Tibial artery (tissue), 4 donors: ENCODE results near the gene MYMK.

Experiments
- DNase-seq, 2 donors: peaks; one replicate each; pipeline ENCODE4 v3.0.0-alpha.2; 2019
- H3K27ac ChIP-seq, 2 donors: fragments of 200-600 bp; sonication (generic) in 1 of 2; 1 replicate in 1 of 2; 2 replicates in 1 of 2; pipeline ENCODE4 v1.5.1; 2018 to 2019; ENCODE audit warnings: mild to moderate bottlenecking in 1 of 2
- H3K27me3 ChIP-seq, 2 donors: fragments of 200-600 bp; sonication (generic) in 1 of 2; one replicate each; pipeline versions ENCODE4 v1.5.1 to v1.6.0; 2016 to 2019
- H3K36me3 ChIP-seq, 3 donors: fragments of 200-600 bp; sonication (generic) in 2 of 3; one replicate each; pipeline ENCODE4 v1.5.1; 2016 to 2019; ENCODE audit warnings: mild to moderate bottlenecking in 2 of 3
- H3K4me1 ChIP-seq, 4 donors: fragments of 200-600 bp; sonication (generic) in 2 of 4; 1 replicate in 3 of 4; 2 replicates in 1 of 4; pipeline ENCODE4 v1.5.1; 2016 to 2019
- H3K4me3 ChIP-seq, 2 donors: fragments of 200-600 bp; sonication (generic) in 1 of 2; 1 replicate in 1 of 2; 2 replicates in 1 of 2; pipeline ENCODE4 v1.5.1; 2018 to 2019; ENCODE audit warnings: mild to moderate bottlenecking in 2 of 2
- H3K9me3 ChIP-seq, 3 donors: fragments of 200-600 bp; sonication (generic) in 1 of 3; one replicate each; pipeline ENCODE4 v1.5.1; 2016 to 2019
- intact Hi-C: fragments of 100-400 bp; cut with DNase I; formaldehyde crosslinking; loops from one replicate; pipeline ENCODE4 v1.15.0; 2023; ENCODE audit warnings: low total_unique reads
- TF ChIP-seq, protein P1 (sequence below), 2 experiments: fragments of 200-600 bp in 1 of 2; fragments of 450-650 bp in 1 of 2; IDR thresholded peaks; one replicate each; pipeline ENCODE4 v1.5.1; 2017 to 2019; ENCODE audit warnings: antibody characterized with exemption in 2 of 2, mild to moderate bottlenecking in 1 of 2, moderate library complexity in 1 of 2

Gene MYMK

DNA sequence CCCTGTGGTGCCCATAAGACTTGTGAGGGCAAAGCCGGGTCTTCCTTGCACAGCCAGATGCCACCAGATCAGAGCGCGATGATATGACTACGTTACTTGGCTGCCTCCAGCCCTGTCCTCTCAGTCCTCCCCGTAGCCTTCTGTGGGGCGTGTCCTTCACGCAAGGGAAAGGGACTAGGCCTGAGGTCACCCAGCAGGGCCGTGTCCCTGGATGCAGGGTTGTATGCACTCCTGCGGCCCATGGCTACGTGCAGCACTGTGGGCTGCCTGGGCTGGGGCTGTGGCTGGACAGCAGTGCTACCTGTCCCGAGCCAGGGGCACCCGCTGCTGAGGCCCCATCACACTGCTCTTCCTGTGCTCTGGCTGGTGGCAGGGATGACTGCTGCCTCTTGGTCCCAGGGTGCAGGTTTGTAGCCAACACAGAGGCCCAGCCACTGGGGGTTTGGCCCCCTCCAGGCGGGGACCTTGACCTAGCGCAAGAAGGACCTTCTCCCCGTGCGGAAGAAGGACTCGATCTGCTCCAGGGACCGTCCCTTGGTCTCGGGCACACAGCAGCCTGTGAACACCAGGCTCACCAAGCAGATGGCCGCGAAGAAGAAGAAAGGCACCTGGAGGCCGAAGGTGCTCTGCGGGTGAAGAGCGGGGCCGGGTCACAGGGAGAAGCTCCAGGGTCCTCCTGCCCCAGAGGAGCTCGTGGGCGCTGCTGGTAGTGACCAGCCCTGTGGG lies 53.0 kb downstream of the MYMK start:
- H3K27me3 ChIP-seq, result no peaks in the 10 kb centered on the region
- H3K9me3 ChIP-seq, result no peaks in the 10 kb centered on the region
- no peak overlapping the region for H3K27ac ChIP-seq
- H3K4me3 ChIP-seq, result no peak overlapping the region
- TF ChIP-seq, protein P1, sequence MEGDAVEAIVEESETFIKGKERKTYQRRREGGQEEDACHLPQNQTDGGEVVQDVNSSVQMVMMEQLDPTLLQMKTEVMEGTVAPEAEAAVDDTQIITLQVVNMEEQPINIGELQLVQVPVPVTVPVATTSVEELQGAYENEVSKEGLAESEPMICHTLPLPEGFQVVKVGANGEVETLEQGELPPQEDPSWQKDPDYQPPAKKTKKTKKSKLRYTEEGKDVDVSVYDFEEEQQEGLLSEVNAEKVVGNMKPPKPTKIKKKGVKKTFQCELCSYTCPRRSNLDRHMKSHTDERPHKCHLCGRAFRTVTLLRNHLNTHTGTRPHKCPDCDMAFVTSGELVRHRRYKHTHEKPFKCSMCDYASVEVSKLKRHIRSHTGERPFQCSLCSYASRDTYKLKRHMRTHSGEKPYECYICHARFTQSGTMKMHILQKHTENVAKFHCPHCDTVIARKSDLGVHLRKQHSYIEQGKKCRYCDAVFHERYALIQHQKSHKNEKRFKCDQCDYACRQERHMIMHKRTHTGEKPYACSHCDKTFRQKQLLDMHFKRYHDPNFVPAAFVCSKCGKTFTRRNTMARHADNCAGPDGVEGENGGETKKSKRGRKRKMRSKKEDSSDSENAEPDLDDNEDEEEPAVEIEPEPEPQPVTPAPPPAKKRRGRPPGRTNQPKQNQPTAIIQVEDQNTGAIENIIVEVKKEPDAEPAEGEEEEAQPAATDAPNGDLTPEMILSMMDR (IDR thresholded peaks at IDR 0.05), result no peak
- peaks cover 0 to 32% (median 12%) of the 10 kb centered on the region in 3 donors for H3K36me3 ChIP-seq
- intact Hi-C loops, result no loop called here
- no peaks in the 10 kb centered on the region for H3K4me1 ChIP-seq
- DNase-seq, result no peak

DNA sequence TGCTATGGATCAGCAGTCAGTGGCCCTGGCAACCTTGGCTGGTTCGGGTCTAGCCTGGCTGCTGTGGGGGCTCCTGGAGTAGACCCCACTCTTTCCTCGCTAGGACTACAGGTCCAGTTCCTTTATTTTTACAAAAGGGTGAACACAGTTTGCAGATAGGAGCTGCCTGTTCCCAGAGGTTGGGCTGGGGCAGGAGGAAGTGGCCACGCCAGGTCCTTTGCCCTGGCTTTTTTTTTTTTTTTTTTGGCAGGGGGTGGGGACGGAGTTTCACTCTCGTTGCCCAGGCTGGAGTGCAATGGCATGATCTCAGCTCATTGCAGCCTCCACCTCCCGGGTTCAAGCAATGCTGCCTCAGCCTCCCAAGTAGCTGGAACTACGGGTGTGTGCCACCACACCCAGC lies 53.8 kb downstream of the MYMK start:
- H3K36me3 ChIP-seq, result peaks cover 0 to 35% (median 12%) of the 10 kb centered on the region in 3 donors
- TF ChIP-seq, protein P1 (IDR thresholded peaks at IDR 0.05), result no peak

DNA sequence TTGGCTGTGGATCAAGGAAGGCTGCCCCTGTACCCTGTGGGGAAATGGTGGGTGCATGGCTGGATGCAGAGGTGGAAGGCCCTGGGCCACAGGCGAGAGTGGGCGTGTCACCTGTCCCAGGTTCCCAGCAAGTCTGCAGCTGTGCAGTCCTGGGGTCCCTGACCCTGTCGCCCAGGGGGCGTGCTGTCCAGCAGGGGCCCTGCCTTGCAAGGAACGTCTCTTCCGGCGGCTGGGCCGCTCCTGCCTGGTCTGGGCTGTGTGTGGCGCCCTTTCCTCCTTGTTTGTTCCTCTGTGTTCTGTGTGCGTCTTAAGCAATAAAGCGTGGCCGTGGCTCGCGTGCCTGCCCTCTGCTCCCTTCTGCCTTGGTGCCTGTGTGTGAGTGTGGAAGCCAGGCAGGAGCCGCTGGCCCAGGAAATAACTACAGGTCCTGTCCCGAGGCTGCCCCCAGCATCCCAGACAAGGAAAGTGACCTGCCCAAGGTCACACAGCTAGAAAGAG lies 54.3 kb downstream of the MYMK start:
- Histone ChIP-seq H3K4me3 (no peak overlapping the region), H3K9me3 (no peaks in the 10 kb centered on the region), H3K36me3 (peaks cover 0 to 41% (median 14%) of the 10 kb centered on the region in 3 donors), H3K27me3 (no peaks in the 10 kb centered on the region), H3K4me1 (no peaks in the 10 kb centered on the region), H3K27ac (no peak overlapping the region)
- DNase-seq, result no peak
- intact Hi-C loops, result no loop called here
- TF ChIP-seq, protein P1 (IDR thresholded peaks at IDR 0.05), result no peak

More for the DNA sequence above, 53.8 kb downstream of the MYMK start:
- DNase-seq, result no peak
- H3K9me3 ChIP-seq, result no peaks in the 10 kb centered on the region
- no peaks in the 10 kb centered on the region for H3K4me1 ChIP-seq
- H3K27ac ChIP-seq, result no peak overlapping the region
- no peak overlapping the region for H3K4me3 ChIP-seq
- intact Hi-C loops, result no loop called here
- H3K27me3 ChIP-seq, result no peaks in the 10 kb centered on the region

DNA sequence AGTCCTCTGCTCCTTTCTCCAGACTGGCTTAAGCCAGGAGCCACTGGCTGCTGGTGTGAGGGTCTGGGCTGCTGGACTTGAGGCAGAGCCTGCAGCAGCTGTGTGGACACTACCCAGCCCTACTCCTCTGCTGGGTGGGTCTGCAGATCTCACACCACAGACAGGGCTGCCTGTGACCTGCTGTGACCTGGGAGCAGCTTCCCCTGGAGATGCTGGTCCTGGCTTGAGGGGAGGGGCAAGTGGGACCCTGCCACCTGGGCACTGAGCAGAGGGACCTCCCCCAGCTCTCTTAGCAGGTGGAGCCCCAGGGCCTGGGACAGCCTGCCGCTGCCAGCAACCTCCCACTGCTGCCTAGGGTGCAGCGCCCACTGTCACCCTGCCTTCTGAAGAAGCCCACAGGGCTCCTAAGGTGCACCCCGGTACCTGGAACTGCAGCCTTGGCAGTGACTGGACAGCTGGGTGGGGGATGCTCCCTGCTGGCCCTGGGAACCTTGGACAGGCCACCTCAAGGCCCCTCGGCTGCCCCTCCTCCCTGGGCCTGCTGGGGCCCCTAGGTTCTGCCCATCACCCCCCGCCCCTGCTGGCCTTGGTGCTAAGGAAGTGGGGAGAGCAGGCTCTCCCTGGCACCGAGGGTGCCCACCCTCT lies 55.9 kb downstream of the MYMK start:
- no peak for DNase-seq
- no peaks in the 10 kb centered on the region for H3K27me3 ChIP-seq
- H3K9me3 ChIP-seq, result no peaks in the 10 kb centered on the region
- TF ChIP-seq, protein P1 (IDR thresholded peaks at IDR 0.05), result no peak
- peaks cover 0 to 56% (median 23%) of the 10 kb centered on the region in 3 donors for H3K36me3 ChIP-seq
- no peak overlapping the region for H3K27ac ChIP-seq
- intact Hi-C loops, result no loop called here
- no peak overlapping the region for H3K4me3 ChIP-seq
- H3K4me1 ChIP-seq, result no peaks in the 10 kb centered on the region

DNA sequence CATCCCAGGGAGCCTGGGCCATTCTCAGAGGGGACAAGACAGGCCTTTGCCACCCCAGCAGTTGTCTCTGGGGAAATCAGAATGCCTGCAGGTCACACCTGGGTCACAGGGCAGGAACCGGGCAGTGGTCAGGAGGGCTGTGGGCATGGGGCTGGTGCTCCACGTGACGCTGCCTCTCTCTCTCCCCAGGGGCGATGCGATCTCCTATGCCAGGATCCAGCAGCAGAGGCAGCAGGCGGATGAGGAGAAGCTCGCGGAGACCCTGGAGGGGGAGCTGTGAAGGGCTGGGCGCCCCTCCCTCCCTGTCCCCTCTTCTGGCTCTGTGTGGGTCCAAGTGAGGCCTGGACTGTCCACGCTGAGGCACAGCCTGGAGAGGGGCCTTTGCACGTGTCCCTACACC lies 56.4 kb downstream of the MYMK start:
- peaks cover 0 to 61% (median 23%) of the 10 kb centered on the region in 3 donors for H3K36me3 ChIP-seq
- intact Hi-C loops, result no loop called here
- H3K27me3 ChIP-seq, result no peaks in the 10 kb centered on the region
- TF ChIP-seq, protein P1 (IDR thresholded peaks at IDR 0.05), result no peak
- no peaks in the 10 kb centered on the region for H3K4me1 ChIP-seq
- DNase-seq, result no peak
- no peak overlapping the region for H3K4me3 ChIP-seq
- H3K27ac ChIP-seq, result no peak overlapping the region
- H3K9me3 ChIP-seq, result no peaks in the 10 kb centered on the region
